Effector CD8-positive, alpha-beta T cell (primary cell): ENCODE data around the gene MT3.

ENCODE experiments used
- DNase-seq: peaks from one replicate; lab custom pipeline; 2025; lab: John Stamatoyannopoulos, UW

MT3 gene

GRCh38 chr16:56631197-56631596, 41.9 kb downstream of the MT3 start:
- DNase-seq: no peak

DNA sequence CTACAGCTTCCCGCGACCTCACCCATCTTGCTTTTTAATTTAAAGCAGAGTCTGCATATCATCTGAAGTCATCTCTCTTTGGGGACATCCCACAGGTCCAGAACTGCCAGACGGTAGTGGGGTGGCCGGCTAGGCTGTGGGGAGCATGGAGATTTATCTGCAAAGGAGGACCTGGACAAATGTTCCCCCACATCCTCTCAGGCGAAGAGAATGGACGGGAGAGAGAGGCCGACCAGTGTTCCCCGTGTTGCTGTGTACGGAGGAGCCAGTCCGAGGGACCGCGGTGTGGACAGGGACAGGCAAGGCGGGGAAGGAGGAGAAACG, 42.5 kb downstream of the MT3 start:
- DNase-seq: no peak

DNA sequence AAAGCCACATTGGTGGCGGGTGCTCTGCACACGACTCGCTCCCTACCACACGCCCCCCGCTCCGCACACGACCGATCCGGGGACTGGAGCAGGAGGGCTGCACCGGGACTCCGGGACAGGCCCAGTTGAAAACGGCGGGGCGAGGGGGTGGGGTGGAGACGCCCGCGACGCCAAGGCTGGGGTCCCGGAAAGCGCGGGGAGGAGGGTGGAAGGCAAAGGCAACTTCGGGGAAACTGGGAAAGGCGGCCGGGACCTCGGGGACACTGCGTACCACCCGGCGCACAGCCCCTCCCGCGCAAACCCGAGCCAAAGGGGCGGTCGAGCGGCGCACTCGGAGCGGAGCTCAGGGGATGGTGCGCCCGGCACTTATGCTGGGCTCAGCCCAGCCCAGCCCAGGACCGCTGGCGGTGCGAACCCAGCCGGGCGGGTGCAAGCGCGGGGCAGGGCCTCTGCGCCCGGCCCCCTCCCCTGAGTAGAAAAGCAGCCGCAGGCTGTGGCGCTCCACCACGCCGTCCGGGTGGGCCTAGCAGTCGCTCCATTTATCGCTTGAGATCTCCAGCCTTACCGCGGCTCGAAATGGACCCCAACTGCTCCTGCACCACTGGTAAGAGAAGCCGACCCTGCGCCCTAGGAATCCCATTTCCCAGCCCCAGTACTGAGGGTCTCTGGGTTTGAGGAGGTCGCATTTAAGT, 43.0 kb downstream of the MT3 start, which contains the start of gene MT1M:
Gene MT1M (plus strand): TSS at position 504 of the 692 bp plus-strand sequence. CDS start 73 bp downstream, at position 577.
- no peak for DNase-seq

GRCh38 chr16:56632848-56633365, 43.6 kb downstream of the MT3 start:
- DNase-seq: no peak

DNA sequence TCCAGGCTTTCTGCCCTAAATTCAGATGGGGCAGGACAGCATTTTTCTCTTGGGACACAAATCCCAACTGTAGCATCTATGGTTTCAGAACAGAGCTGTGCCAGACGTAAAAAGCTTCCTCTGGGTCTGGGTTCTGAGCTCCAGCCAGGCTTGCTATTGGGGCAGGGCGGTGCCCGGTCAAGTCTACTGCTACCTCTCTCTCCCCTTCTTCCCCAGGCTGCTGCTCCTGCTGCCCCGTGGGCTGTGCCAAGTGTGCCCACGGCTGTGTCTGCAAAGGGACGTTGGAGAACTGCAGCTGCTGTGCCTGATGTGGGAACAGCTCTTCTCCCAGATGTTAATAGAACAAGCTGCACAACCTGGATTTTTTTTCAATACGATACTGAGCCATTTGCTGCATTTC, 44.2 kb downstream of the MT3 start:
- no peak for DNase-seq

DNA sequence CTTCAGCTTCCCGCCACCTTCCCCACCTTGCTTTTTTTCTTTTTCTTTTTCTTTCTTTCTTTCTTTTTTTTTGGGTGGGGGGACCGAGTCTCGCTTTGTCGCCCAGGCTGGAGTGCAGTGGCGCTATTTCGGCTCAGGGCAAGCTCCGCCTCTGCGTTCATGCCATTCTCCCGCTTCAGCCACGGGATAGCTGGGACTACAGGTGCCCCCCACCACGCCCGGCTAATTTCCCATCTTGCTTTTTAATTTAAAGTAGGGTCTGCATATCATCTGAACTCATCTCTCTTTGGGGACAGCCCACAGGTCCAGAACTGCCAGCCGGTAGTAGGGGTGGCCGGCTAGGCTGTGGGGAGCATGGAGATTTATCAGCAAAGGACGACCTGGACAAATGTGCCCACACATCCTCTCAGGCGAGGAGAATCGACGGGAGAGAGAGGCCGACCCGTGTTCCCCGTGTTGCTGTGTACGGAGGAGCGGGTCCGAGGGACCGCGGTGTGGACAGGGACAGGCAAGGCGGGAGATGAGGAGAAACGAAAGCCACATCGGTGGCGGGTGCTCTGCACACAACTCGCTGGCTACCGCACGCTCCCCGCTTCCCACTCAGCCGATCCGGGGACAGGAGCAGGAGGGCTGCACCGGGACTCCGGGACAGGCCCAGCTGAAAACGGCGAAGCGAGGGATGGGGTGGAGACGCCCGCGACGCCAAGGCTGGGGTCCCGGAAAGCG, 45.5 kb downstream of the MT3 start:
- no peak for DNase-seq

DNA sequence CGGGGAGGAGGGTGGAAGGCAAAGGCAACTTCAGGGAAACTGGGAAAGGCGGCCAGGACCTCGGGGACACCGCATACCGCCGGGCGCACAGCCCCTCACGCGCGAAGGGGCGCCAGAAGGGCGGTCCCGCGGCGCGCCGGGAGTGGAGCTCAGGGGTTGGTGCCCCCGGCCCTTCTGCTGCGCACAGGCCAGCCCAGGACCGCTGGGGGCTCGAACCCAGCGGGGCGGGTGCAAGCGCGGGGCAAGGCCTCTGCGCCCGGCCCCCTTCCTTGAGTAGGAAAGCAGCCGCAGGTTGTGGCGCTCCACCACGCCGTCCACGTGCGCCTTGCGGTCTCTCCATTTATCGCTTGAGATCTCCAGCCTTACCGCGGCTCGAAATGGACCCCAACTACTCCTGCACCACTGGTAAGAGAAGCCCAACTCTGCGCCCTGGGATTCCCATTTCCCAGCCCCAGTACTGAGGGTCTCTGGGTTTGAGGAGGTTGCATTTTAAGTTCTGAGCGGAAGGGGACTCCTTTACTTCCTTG, 46.2 kb downstream of the MT3 start:
- DNase-seq: no peak

- DNase-seq: no peak
Observed at GRCh38 chr16:56636616-56637413, 47.5 kb downstream of the MT3 start.

GRCh38 chr16:56637814-56638750, 48.8 kb downstream of the MT3 start, which contains the start of gene MT1A:
MT1A (plus strand) TSS chr16:56638666; CDS start chr16:56638739, 73 bp downstream.
- no peak for DNase-seq

DNA sequence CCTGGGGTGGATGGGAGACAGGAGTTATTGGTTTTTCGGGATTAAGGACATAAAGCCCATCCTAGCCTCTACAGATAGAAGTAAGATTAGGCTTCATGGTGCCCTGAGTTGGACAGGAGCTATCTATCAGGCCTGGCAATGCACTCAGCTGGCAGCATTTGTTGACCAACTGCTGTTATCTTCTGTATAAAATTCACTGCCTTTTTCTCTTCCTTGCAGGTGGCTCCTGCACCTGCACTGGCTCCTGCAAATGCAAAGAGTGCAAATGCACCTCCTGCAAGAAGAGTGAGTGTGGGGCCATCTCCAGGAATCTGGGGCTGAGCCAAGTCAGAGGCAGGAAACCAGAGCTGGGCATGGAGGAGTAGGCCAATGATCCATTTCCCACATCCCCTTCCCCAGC, 49.7 kb downstream of the MT3 start:
- no peak for DNase-seq

DNA sequence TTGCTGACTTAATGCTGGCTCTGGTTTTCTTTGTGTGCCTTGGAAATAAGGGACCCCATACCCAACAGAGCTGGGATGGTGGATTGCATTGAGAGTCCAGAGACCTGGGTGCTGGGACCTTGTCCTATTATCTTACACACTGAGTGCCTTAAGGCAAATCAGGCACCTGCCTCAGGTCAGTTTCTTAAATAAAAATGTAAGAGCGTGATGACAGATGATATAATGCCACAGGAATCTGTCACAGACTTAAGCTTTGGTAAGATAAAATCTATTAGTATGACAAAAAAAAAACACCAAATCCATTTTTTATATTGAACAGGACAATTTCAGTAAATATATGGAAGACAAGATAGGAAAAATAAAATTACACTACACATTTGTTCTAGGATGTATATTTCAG, 50.7 kb downstream of the MT3 start:
- DNase-seq: no peak
